HG03378 (cell line): ENCODE data around the gene CKS2.

Experiments used
- ATAC-seq: cut with Tn5 transposase; IDR thresholded peaks from one replicate; pipeline ENCODE4 v1.9.1; 2021; ENCODE audit warnings: mild to moderate bottlenecking, moderate library complexity; ENCODE audit not compliant: unreplicated experiment

The CKS2 gene

DNA sequence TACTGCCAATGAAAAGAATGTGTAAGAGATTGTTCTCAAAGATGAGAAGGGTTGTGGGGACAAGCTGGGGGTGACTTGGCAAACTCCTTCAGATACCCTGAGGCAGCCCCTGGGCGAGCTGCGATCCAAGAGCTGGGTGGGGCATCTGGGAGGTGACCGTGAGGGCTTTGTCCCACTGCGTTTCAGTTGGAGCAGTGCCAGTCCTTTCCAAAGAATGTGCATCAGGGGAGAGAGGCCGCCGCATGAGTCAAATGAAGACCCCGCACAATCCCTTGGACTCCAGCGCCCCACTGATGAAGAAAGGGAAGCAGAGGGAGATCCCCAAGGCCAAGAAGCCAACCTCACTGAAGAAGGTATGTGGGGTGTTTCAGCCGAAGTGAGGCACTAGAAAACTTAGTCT is 35.7 kb downstream of the CKS2 start:
- ATAC-seq: no peak

DNA sequence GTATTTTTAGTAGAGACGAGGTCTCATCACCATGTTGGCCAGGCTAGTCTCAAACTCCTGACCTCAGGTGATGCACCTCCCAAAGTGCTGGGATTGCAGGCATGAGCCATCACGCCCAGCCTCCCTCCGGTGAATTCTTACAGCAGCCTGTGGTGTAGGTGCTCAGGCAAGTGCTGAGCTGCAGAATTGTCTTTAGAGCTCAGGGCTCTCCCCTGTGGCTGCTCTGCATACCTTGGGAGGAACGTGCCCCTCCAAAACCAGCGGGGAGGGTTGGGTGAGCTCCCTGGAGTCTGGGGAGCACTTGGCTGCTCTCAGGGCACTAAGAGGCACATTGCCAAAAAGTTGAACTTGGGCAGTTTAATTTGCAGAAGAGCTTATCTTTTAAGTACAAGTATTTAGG is 36.7 kb downstream of the CKS2 start:
- ATAC-seq: no peak

GRCh38 chr9:89349607-89350006 is 38.6 kb downstream of the CKS2 start:
- ATAC-seq: no peak

DNA sequence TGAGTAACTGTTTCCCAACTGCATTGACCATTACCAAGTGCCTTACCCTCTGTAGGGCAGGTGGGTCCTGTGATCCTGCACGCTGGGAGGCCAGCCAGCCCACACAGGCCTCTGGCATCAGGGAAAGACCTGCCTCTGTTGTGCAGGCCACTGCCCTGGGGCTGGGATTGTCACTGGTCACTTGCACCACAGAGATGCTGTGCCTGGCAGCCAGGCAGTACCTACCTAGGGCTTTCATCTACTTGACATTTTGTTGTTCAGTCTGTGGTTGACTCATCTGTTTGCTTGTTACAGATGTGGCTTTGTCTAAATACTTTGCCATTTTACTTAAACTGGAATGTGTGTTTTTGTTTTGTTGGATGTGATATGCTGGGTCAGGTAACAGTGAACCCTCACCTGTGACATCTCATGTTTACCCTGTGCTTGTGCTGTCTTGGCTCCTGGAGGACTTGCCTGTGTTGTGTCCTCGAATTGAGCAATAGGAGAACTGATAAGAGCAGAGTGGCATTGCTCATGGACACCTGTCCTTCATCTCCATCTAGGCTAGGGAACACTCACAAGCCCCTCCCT is 40.1 kb downstream of the CKS2 start:
- ATAC-seq: no peak

GRCh38 chr9:89351584-89352300 is 40.7 kb downstream of the CKS2 start:
- ATAC-seq: no peak

DNA sequence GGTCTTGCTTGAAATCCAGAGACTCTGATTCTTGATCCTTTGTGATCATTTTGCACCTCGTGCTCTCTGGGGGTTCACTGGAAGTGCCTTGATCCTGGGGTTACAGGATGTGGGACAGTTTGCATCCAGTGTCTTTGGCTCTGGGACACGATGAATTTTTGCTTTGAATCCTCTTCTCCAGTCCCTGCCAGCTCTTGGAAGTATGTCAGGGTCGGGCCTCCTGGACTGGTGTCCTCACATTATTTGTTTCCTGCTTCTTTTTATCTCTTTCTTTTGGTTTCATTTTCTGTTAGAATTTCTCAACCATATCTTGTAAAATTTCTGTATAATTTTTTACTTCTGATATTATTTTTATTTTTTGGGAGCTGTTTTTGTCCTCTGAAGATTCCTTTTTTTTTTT is 41.5 kb downstream of the CKS2 start:
- no peak for ATAC-seq

GRCh38 chr9:89352874-89353649 is 42.1 kb downstream of the CKS2 start:
- no peak for ATAC-seq

- ATAC-seq: no peak
Measured at GRCh38 chr9:89353989-89354388, 43.0 kb downstream of the CKS2 start.

DNA sequence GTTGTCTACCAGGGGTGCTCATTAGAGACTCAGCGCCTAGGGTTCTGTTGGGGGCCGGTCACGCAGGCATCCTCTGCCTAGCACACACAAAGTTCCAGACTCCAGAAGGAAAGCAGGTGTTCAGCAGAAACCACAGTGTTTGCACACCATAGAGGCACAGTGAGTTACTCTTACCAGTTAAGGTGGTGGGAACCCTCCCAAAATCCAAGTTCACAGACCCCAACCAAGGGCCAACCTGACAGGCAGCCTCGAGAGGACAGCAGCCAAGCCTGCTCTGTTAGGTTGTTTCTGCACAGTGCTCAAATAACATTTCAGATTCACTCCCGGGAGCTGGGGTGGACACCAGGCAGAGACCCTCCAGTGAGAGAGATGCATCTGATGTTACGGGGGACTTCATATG is 43.5 kb downstream of the CKS2 start:
- ATAC-seq: no peak

- ATAC-seq: no peak
Measured at GRCh38 chr9:89356782-89357181, 45.8 kb downstream of the CKS2 start.

GRCh38 chr9:89357331-89358197 is 46.6 kb downstream of the CKS2 start:
- no peak for ATAC-seq

- ATAC-seq: no peak
Measured at GRCh38 chr9:89358376-89358916, 47.5 kb downstream of the CKS2 start.

DNA sequence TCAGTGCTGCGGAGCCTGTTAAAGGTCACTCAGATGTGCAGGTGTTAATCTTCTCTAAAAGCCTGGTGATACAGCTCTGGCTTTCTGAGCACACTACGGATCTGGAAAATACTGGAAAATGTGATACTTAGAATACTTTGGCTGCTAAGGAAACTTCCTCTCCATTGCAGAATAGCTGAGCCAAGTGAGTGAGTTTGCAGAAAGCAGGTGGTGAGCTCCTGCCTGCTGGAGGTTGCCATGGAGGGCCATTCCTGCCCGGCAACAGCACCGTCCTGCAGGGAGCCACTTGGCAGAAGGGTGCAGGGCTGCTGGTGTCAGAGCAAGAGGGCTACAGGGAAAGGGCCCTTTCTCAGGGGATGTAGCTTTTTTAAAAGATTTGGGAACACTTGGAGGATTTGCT is 48.0 kb downstream of the CKS2 start:
- ATAC-seq: no peak

GRCh38 chr9:89359751-89360261 is 48.8 kb downstream of the CKS2 start:
- no peak for ATAC-seq

- no peak for ATAC-seq
Measured at GRCh38 chr9:89360465-89360864, 49.5 kb downstream of the CKS2 start.

GRCh38 chr9:89361031-89361430 is 50.0 kb downstream of the CKS2 start:
- ATAC-seq: no peak

- ATAC-seq: no peak
Measured at GRCh38 chr9:89361816-89362646, 51.0 kb downstream of the CKS2 start.

DNA sequence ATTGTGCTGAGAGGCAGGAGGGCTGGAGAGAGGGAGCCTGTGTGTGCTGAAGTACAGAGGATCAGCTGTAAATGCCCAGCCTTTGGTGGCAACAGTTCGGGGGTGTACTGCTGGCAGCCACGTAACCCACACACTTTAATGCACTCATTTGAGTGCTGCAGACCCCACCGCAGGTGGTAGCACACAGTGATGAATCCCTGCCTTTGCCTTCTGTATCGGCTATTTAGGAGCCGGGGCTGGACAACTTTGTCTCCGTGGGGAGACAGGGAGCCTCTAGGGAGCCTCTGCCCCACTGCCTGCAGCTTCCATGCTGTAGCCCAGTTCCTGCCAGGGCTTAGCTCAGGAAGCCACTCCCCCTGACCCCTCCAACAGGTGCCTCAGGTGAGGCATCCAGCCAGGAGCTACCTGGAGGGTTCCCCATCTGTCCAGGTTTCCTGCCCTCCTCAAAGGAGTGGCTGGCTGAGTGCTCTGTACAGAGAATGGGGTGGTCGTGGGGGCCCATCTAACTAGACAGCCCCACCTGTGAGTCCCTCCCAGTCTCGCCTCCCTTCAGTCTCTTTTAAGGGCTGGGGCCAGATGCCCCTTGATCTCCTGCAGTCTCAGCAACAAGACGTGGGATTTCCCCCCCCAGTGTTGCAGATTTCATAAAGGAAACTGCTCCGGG is 51.8 kb downstream of the CKS2 start:
- no peak for ATAC-seq

DNA sequence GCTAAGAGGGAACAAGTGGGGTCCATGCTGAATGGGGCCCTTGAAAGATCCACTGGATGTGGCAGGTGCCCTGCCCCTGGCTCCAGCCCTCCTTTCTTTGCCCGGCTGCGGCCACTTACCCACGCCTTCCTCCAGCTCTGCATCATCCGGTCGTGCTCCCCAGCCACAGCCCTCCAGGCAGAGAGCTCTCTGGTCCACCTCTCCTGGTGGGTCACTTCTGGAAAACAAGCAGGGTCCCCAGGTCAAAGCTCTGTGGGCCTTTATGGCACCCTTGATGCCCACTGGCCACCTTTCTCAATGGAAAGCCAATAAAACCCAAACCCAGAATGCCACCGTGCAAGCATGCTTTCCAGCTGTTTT is 52.3 kb downstream of the CKS2 start:
- ATAC-seq: no peak
